ENCODE results near the gene BCL11A. TPM values are rescaled to one million over a fixed set of nuclear protein-coding genes. Genes with fewer than 3 reads are reported as not detected.

Gene BCL11A
- total RNA-seq, 1 experiment from 2014 or later, result 0.33 TPM

GRCh38 chr2:60551240-60552077 is 2.0 kb downstream of the BCL11A start:
- peaks cover 15% of the 10 kb centered on the region for H3K4me1 ChIP-seq (ENCODE audit: control insufficient read depth, insufficient read depth, low read length)
- H3K36me3 ChIP-seq (ENCODE audit: control insufficient read depth, insufficient read depth, low read length), result no peaks in the 10 kb centered on the region; the same call in 1 of the 2 replicates
- ChIA-PET POLR2A (no interaction called here), CTCF (no interaction called here)
- H3K9me3 ChIP-seq (ENCODE audit: control insufficient read depth, insufficient read depth, low read depth, low read length), result no peaks in the 10 kb centered on the region
- ATAC-seq, result 0 out of 2 replicates have a peak, but pooled peaks have one; percentile 22
- intact Hi-C loops (cut with micrococcal nuclease; ENCODE audit: unreplicated experiment), result loop anchor here (10.0 kb wide), 1 partner anchor 1257 kb away; no protein-coding TSS in a partner anchor
- in situ Hi-C loops (cut with HindIII; ENCODE audit: low pct_unique_long_range_greater_than_20kb, low sequenced_read_pairs), result no loop called here
- no peak for DNase-seq (ENCODE audit: low read depth, low spot score)
- TF ChIP-seq CTCF (IDR thresholded peaks at IDR 0.05), result no peak
- no peak for TF ChIP-seq SIN3A (IDR thresholded peaks at IDR 0.05; ENCODE audit: borderline replicate concordance, insufficient read depth, low read depth, low read length)
- BruUV-seq (replicated peaks), result no TSS peak
- peaks cover 40% of the 10 kb centered on the region for H3K27me3 ChIP-seq (ENCODE audit: control insufficient read depth, insufficient read depth, low read length)
- peak overlapping the region; percentile 52 to 67; a peak in 3 of 4 replicates for H3K4me3 ChIP-seq (ENCODE audit: low read depth in 2 of 2, low read length in 2 of 2)
- H3K27ac ChIP-seq (ENCODE audit: low read length), result no peak overlapping the region

GRCh38 chr2:60550984-60551239 is 2.5 kb downstream of the BCL11A start:
- intact Hi-C loops (cut with micrococcal nuclease; ENCODE audit: unreplicated experiment) (loop anchor here (10.0 kb wide), 1 partner anchor 1256 kb away; no protein-coding TSS in a partner anchor), in situ Hi-C loops (cut with HindIII; ENCODE audit: low pct_unique_long_range_greater_than_20kb, low sequenced_read_pairs) (no loop called here)
- peaks cover 36% of the 10 kb centered on the region for H3K27me3 ChIP-seq (ENCODE audit: control insufficient read depth, insufficient read depth, low read length)
- DNase-seq (ENCODE audit: low read depth, low spot score) (no peak), ATAC-seq (no peak)
- POLR2A ChIA-PET, result interaction anchor here (0.6 kb wide), 1 partner anchor 111 kb away, joined by 3 read pairs; no protein-coding TSS in a partner anchor
- no peak for TF ChIP-seq REST (IDR thresholded peaks at IDR 0.05; ENCODE audit: insufficient read depth in 1 of 2, low read depth in 2 of 2, low read length in 1 of 2)
- TF ChIP-seq SIN3A (IDR thresholded peaks at IDR 0.05; ENCODE audit: borderline replicate concordance, insufficient read depth, low read depth, low read length), result no peak
- TF ChIP-seq TCF7L2 (IDR thresholded peaks at IDR 0.05; ENCODE audit: low read depth, low read length), result no peak
- TF ChIP-seq POLR2AphosphoS5 (IDR thresholded peaks at IDR 0.05; ENCODE audit: low read depth, low read length), result no peak
- no peak for TF ChIP-seq CTCF (IDR thresholded peaks at IDR 0.05)
- BruUV-seq (replicated peaks), result no TSS peak
- H3K4me3 ChIP-seq (ENCODE audit: low read depth in 2 of 2, low read length in 2 of 2), result peak overlapping the region in 1 of 2 experiments; percentile 35; a peak in 3 of 4 replicates
- no peak overlapping the region for H3K27ac ChIP-seq (ENCODE audit: low read length)
- H3K9me3 ChIP-seq (ENCODE audit: control insufficient read depth, insufficient read depth, low read depth, low read length), result no peaks in the 10 kb centered on the region
- no peaks in the 10 kb centered on the region; the same call in 1 of the 2 replicates for H3K36me3 ChIP-seq (ENCODE audit: control insufficient read depth, insufficient read depth, low read length)
- H3K4me1 ChIP-seq (ENCODE audit: control insufficient read depth, insufficient read depth, low read length), result peaks cover 15% of the 10 kb centered on the region
- CTCF ChIA-PET, result interaction anchor here (0.9 kb wide), 1 partner anchor 1786 kb away, joined by 3 read pairs; no protein-coding TSS in a partner anchor
